ENCODE data around the gene RNF220. TPM values are rescaled to one million over a fixed set of nuclear protein-coding genes. Genes with fewer than 3 reads are reported as not detected.
A peak's percentile ranks its signal among the peaks of the same experiment; 100 is the strongest.

RNF220 gene
- total and polyA plus RNA-seq, 2 of the 13 experiments (the other 11 are each of a cell fraction or from before 2014, with no cell fraction given): 48.2 to 72.1 TPM

GRCh38 chr1:44631647-44632539 is 226.8 kb downstream of the RNF220 start (continued):
- no peak for TF ChIP-seq KLF9 (CRISPR knock-in tag; IDR thresholded peaks at IDR 0.05; ENCODE audit: low read depth)
- no peak for TF ChIP-seq ZNF816 (CRISPR knock-in tag; IDR thresholded peaks at IDR 0.05; ENCODE audit: borderline replicate concordance)
- peak; percentile 89 for TF ChIP-seq POLR2G (IDR thresholded peaks at IDR 0.05; ENCODE audit: low read depth, low read length)
- peak; percentile 32; the same call in 1 of the 2 replicates for TF ChIP-seq NCOA1 (CRISPR knock-in tag; IDR thresholded peaks at IDR 0.05)
- peak; percentile 75 for TF ChIP-seq ZNF329 (CRISPR knock-in tag; IDR thresholded peaks at IDR 0.05; ENCODE audit: low read depth)
- no peak for TF ChIP-seq KIAA2018 (CRISPR knock-in tag; IDR thresholded peaks at IDR 0.05; ENCODE audit: borderline replicate concordance)
- no peak for TF ChIP-seq ZNF501 (CRISPR knock-in tag; IDR thresholded peaks at IDR 0.05)
- TF ChIP-seq MTERF4 (CRISPR knock-in tag; IDR thresholded peaks at IDR 0.05): no peak; the same call in 1 of the 2 replicates
- peak; percentile 73 for TF ChIP-seq ZNF274 (CRISPR knock-in tag; IDR thresholded peaks at IDR 0.05)
- no peak for TF ChIP-seq ZNF318 (CRISPR knock-in tag; IDR thresholded peaks at IDR 0.05)
- TF ChIP-seq PLRG1 (conservative IDR thresholded peaks at IDR 0.05): no peak
